Activated CD4-positive, alpha-beta memory T cell treated with anti-CD3 and anti-CD28 coated beads for 36 hours (primary cell): Measurements from ENCODE around the gene CLDN9. TPM values are rescaled to one million over a fixed set of nuclear protein-coding genes. Genes with fewer than 3 reads are reported as not detected.

Experiments
- CTCF ChIA-PET: fragments of 350-600 bp; sonication (Branson Sonifier 250); formaldehyde crosslinking; loops from one replicate; lab custom pipeline; 2021; ENCODE audit warnings: antibody characterized with exemption, inconsistent platforms; lab: Charles Lee
- POLR2A ChIA-PET: fragments of 350-600 bp; sonication (Branson Sonifier 250); formaldehyde crosslinking; loops from one replicate; lab custom pipeline; 2021; ENCODE audit warnings: antibody characterized with exemption; lab: Charles Lee
- DNase-seq: peaks from one replicate; pipeline ENCODE4 v3.0.0-alpha.2; 2020
- H3K27ac Mint-ChIP-seq: one replicate; pipeline ENCODE4 v1.8.0; 2021; ENCODE audit warnings: mixed read lengths
- H3K27me3 Mint-ChIP-seq: one replicate; pipeline ENCODE4 v1.8.0; 2021; ENCODE audit warnings: mixed read lengths
- H3K36me3 Mint-ChIP-seq: one replicate; pipeline ENCODE4 v1.8.0; 2021; ENCODE audit warnings: mixed read lengths
- H3K4me1 Mint-ChIP-seq: one replicate; pipeline ENCODE4 v1.8.0; 2021; ENCODE audit warnings: low read depth, mixed read lengths
- H3K4me3 Mint-ChIP-seq: one replicate; pipeline ENCODE4 v1.8.0; 2021; ENCODE audit warnings: mild to moderate bottlenecking, mixed read lengths
- H3K9me3 Mint-ChIP-seq: one replicate; pipeline ENCODE4 v1.8.0; 2021; ENCODE audit warnings: mixed read lengths
- intact Hi-C: fragments of 100-400 bp; cut with micrococcal nuclease; formaldehyde crosslinking; loops from one replicate; pipeline ENCODE4 v1.15.1; 2023
- total RNA-seq, 2 experiments: library from RNA; stranded (reverse); gene quantifications; one replicate each; pipeline ENCODE4 v1.2.3, GENCODE V29; 2021

The CLDN9 gene
- total RNA-seq, 2 experiments from 2014 or later: not detected

DNA sequence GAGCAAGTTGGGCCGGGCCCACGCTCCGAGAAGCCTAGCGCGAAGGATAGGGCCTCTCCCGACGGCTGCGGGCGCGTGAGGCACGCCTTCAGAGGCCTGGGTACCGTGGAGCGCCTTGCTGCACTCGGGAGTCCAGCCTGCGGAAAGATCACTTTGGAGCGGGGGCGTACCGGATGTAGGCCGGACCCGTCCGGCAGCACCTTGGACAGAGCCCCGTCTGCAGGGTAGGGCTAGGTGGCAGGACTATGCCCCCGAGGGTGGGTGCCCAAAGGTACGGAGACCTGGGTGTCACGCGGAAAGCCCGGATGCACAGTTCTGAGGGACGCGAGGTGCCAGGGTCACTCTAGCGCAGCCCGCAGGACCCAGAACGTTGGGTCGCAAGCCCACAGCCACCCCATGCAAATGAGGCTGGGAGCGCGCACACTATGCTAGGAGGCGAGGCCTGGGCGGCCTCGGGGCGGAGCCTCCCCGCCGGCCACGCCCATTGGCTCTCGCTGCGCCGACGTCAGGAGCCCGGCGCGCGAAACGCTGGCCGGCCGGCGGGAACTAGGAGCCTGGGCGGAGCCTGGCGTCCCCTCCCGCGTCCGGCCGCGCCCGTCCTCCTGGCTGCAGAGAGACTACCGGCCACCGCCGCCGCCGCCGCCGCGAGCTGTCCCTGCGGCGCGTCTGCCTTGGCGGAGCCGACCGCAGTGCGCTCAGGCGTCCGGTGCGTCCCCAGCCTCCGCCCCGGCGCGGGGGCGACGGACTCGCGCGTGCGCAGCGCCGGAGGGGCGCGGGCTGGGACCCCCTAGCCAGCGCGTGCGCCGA lies 43.8 kb upstream of the CLDN9 start, which contains the start of gene PAQR4:
PAQR4 (plus strand) TSS at position 611 of the 807 bp plus-strand sequence. CDS start 327 bp downstream, outside the sequence.
- POLR2A ChIA-PET: interaction anchor here (0.9 to 2.4 kb wide), 5 partner anchors 9 to 52 kb away, joined by 3 to 14 read pairs (median 5); partner anchors contain the start of gene PKMYT1
- peaks cover 18% of the 10 kb centered on the region for H3K36me3 Mint-ChIP-seq
- peak within 1 kb of the TSS; percentile 76 for H3K4me3 Mint-ChIP-seq
- DNase-seq: peak; percentile 87
- H3K27ac Mint-ChIP-seq: peak within 1 kb of the TSS; percentile 38
- peaks cover 33% of the 10 kb centered on the region for H3K4me1 Mint-ChIP-seq
- H3K27me3 Mint-ChIP-seq: peaks cover 21% of the 10 kb centered on the region
- CTCF ChIA-PET: interaction anchor here (0.7 to 2.0 kb wide), 4 partner anchors 10 to 165 kb away, joined by 3 to 11 read pairs (median 6); no protein-coding TSS in a partner anchor
- no peaks in the 10 kb centered on the region for H3K9me3 Mint-ChIP-seq
- intact Hi-C loops: loop anchor here (1.0 kb wide), 1 partner anchor 11 kb away; the partner anchor contains the start of gene PKMYT1

DNA sequence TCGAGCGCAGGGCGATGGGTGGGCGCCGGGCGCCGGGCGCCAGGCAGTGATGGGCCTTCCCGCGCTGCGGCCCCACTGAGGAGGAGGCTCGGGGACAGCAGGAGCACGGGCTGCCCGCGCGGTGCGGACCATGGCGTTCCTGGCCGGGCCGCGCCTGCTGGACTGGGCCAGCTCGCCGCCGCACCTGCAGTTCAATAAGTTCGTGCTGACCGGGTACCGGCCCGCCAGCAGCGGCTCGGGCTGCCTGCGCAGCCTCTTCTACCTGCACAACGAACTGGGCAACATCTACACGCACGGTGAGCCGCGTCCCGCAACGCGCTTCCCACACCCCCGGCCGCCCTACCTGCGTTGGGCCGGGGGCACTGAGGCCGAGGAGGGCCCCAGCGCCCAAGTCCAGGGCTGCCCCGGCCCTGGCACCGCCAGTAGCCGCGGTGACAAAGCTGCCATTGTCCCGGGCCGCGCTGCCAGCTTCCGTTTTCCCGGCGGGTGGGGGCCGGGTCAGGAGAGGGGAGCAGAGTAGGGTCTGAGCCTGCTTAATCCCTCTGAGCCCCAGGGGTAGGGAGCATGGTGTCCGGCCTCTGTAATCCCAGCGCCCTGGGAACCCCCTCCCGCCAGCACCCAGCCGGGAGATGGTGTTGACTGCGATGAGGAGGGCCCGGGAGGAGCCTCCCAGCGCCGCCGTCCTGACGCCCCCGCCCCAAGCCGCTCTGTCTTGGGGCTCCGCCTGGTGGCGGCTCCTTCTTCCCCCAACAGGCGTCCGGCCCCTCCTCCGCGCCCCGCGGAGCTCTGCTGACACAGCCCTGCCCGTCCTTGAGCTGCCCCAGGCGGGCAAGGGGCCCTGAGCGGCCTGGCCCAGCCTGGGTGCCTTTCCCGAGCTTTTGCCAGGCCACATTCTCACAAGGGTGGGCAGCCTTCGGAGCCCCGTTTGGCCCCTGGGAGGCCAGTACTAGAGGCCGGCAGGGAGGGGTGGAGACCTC lies 42.9 kb upstream of the CLDN9 start:
- Mint-ChIP-seq H3K9me3 (no peaks in the 10 kb centered on the region), H3K4me3 (peak overlapping the region; percentile 76), H3K4me1 (peaks cover 31% of the 10 kb centered on the region), H3K36me3 (peaks cover 24% of the 10 kb centered on the region), H3K27me3 (peaks cover 20% of the 10 kb centered on the region), H3K27ac (peak overlapping the region; percentile 38)
- ChIA-PET CTCF (interaction anchor here (0.5 to 2.0 kb wide), 10 partner anchors 8 to 164 kb away, joined by 3 to 11 read pairs (median 5); partner anchors contain the start of genes FLYWCH1 and PKMYT1), POLR2A (interaction anchor here (0.6 to 2.4 kb wide), 8 partner anchors 8 to 102 kb away, joined by 3 to 14 read pairs (median 4); partner anchors contain the start of gene PKMYT1)
- intact Hi-C loops: loop anchor here (1.0 to 2.0 kb wide), 2 partner anchors 10 to 51 kb away; partner anchors contain the start of genes PKMYT1 and TNFRSF12A
- DNase-seq: peak; percentile 92

DNA sequence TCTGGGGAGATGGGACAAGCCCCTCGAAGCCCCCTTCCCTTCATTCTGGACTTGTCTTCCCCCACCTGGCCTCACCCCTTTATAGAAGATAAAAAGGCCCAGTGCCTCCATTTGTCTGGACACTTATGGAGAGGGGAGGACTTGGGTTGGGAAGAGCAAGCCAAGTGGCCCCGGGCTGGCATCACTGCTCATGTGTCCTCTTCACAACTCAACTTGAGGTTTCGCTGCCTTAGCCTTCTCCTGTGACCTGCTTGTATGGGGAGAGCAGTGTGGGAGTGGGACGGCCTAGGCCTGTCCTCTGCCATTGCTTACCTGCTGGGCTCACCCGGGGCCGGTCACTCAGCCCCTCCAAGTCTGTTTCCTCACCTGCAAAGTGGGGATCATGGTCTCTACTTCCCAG lies 42.2 kb upstream of the CLDN9 start:
- H3K4me1 Mint-ChIP-seq: peaks cover 27% of the 10 kb centered on the region
- no peaks in the 10 kb centered on the region for H3K9me3 Mint-ChIP-seq
- DNase-seq: no peak
- ChIA-PET POLR2A (interaction anchor here (0.6 to 2.4 kb wide), 7 partner anchors 9 to 103 kb away, joined by 3 to 14 read pairs (median 4); partner anchors contain the start of gene PKMYT1), CTCF (interaction anchor here (0.5 to 2.0 kb wide), 9 partner anchors 8 to 59 kb away, joined by 3 to 11 read pairs (median 6); partner anchors contain the start of genes FLYWCH1 and PKMYT1)
- peaks cover 25% of the 10 kb centered on the region for H3K36me3 Mint-ChIP-seq
- intact Hi-C loops: loop anchor here (2.0 kb wide), 1 partner anchor 50 kb away; the partner anchor contains the start of gene TNFRSF12A
- peak overlapping the region; percentile 76 for H3K4me3 Mint-ChIP-seq
- H3K27me3 Mint-ChIP-seq: peaks cover 15% of the 10 kb centered on the region
- no peak overlapping the region for H3K27ac Mint-ChIP-seq

DNA sequence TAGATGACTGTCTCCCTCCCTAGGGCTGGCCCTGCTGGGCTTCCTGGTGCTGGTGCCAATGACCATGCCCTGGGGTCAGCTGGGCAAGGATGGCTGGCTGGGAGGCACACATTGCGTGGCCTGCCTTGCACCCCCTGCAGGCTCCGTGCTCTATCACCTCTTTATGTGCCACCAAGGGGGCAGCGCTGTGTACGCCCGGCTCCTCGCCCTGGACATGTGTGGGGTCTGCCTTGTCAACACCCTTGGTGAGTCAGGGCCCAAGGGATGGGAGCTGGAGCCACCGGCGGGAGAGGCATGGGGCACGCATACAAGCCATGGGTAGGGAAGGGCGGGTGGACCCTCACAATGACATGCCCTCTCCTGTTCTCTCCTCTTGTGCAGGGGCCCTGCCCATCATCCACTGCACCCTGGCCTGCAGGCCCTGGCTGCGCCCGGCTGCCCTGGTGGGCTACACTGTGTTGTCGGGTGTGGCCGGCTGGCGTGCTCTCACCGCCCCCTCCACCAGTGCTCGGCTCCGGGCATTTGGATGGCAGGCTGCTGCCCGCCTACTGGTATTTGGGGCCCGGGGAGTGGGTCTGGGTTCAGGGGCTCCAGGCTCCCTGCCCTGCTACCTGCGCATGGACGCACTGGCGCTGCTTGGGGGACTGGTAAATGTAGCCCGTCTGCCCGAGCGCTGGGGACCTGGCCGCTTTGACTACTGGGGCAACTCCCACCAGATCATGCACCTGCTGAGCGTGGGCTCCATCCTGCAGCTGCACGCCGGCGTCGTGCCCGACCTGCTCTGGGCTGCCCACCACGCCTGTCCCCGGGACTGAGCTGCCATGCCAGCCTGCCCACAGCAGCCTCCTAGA lies 41.4 kb upstream of the CLDN9 start:
- Mint-ChIP-seq H3K9me3 (no peaks in the 10 kb centered on the region), H3K4me3 (peak overlapping the region; percentile 76), H3K36me3 (peaks cover 31% of the 10 kb centered on the region), H3K4me1 (peaks cover 25% of the 10 kb centered on the region), H3K27me3 (peaks cover 9% of the 10 kb centered on the region), H3K27ac (no peak overlapping the region)
- no peak for DNase-seq
- POLR2A ChIA-PET: interaction anchor here (0.7 to 1.1 kb wide), 3 partner anchors 9 to 51 kb away, joined by 3 to 4 read pairs (median 3); partner anchors contain the start of gene PKMYT1
- CTCF ChIA-PET: interaction anchor here (1.0 kb wide), 1 partner anchor 9 kb away, joined by 4 read pairs; no protein-coding TSS in a partner anchor
- intact Hi-C loops: loop anchor here (2.0 kb wide), 1 partner anchor 49 kb away; the partner anchor contains the start of gene TNFRSF12A

DNA sequence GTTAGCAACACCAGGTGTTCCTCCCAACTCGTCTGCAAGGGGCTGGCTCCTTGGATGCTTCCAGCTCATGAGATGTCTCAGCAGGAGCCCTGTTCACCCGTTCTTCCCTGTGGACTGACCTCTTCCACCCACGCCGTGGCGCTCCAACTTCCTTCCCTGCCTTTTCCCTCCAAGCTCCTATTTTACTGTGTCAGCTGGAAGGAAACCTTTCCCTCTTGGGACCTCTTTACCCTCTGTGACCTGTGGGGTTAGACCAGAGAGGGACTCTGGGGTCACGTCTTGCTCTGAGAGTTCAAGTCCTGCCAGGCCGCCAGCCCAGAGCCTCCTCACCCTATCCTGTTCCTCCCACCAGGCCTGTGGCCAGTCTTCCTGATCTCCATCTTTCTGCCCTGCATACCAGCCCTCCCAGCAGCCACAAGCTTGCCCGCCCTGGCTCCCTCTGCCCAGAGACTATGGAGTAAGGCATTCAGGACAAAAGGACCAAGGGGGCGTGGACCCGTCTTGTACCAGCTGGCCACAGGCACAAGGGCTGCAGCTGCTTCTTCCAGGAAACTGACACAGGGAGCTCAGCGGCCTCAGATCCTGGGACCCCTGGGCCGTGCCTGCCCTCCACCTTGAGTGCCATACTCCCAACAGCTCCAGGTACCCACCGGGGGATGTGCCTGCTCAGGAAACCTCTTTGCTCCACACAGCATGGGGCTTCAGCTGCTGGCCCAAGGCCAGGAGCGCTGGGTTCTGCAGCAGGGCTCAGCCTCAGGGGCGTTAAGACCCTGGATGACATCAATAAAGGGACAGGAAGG lies 40.5 kb upstream of the CLDN9 start:
- H3K4me1 Mint-ChIP-seq: peaks cover 25% of the 10 kb centered on the region
- peak overlapping the region; percentile 18 for H3K4me3 Mint-ChIP-seq
- DNase-seq: no peak
- intact Hi-C loops: loop anchor here (2.0 kb wide), 1 partner anchor 49 kb away; the partner anchor contains the start of gene TNFRSF12A
- ChIA-PET POLR2A (interaction anchor here (0.7 to 1.1 kb wide), 3 partner anchors 8 to 51 kb away, joined by 3 to 4 read pairs (median 3); partner anchors contain the start of gene PKMYT1), CTCF (interaction anchor here (0.7 to 1.0 kb wide), 4 partner anchors 9 to 11 kb away, joined by 3 to 4 read pairs (median 3); no protein-coding TSS in a partner anchor)
- H3K36me3 Mint-ChIP-seq: peaks cover 35% of the 10 kb centered on the region
- peaks cover 9% of the 10 kb centered on the region for H3K27me3 Mint-ChIP-seq
- H3K9me3 Mint-ChIP-seq: no peaks in the 10 kb centered on the region
- peak overlapping the region; percentile 24 for H3K27ac Mint-ChIP-seq

DNA sequence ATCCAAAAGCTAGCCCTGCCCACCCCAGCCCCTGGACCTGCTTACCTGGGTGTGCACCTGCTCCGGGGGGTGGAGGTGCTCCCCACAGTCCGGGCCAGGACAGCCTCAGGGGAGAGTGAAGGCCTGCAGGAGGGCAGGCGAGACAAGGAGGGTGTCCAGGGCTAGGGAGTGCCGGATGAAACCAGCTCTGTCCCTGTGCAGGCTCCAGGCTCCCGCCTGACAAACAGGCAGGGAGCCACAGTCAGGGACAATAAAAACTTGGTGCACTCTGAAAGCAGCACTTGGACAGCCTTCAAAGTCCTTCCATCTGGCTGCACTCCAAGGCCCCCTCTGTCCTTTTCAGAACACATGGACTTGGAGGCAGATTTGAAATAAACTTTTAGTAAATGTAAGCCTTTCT lies 39.6 kb upstream of the CLDN9 start:
- peaks cover 40% of the 10 kb centered on the region for H3K36me3 Mint-ChIP-seq
- ChIA-PET CTCF (interaction anchor here (0.9 to 1.1 kb wide), 3 partner anchors 9 to 55 kb away, joined by 3 read pairs; no protein-coding TSS in a partner anchor), POLR2A (interaction anchor here (0.5 kb wide), 1 partner anchor 61 kb away, joined by 3 read pairs; no protein-coding TSS in a partner anchor)
- peaks cover 6% of the 10 kb centered on the region for H3K27me3 Mint-ChIP-seq
- intact Hi-C loops: no loop called here
- H3K9me3 Mint-ChIP-seq: no peaks in the 10 kb centered on the region
- DNase-seq: no peak
- peaks cover 22% of the 10 kb centered on the region for H3K4me1 Mint-ChIP-seq
- no peak overlapping the region for H3K27ac Mint-ChIP-seq
- H3K4me3 Mint-ChIP-seq: no peak overlapping the region

DNA sequence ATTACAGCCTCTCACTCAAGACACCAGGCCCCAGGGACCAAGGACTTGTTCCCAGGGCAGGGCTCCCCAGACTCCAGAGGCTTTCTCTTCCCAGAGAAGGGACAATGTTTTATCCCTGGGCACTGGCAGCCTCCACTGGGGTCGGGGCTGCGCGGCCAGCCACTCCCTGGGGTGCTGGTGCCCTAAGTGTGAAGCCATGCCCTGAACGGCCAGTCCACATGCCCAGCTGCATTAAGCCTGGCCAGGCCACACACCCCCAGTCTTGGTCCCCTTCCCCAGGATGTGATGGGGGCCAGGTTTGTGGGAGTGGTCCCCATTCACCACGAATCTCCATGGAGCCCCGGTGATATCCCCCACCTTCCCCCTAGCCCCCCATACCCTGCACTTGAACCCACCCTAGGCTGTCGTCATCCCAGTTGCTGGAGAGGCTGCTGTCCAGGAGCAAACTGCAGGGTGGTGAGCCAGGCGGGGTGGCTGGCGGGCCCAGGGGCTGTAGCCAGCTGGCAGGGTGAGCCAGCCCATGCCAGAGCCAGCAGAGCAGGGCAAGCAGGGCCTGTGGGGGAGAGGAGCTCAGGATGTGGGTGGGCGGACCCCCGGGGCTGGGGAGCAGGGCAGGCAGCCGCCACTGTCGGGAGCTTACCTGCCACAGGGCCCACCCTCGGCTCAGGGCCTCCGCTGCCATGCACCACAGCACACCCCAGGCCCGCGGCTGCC lies 39.0 kb upstream of the CLDN9 start:
- Mint-ChIP-seq H3K27ac (no peak overlapping the region), H3K27me3 (no peaks in the 10 kb centered on the region), H3K9me3 (no peaks in the 10 kb centered on the region), H3K4me1 (peaks cover 17% of the 10 kb centered on the region), H3K36me3 (peaks cover 43% of the 10 kb centered on the region), H3K4me3 (no peak overlapping the region)
- ChIA-PET CTCF (interaction anchor here (1.1 kb wide), 1 partner anchor 55 kb away, joined by 3 read pairs; no protein-coding TSS in a partner anchor), POLR2A (interaction anchor here (0.5 to 0.7 kb wide), 2 partner anchors 60 to 233 kb away, joined by 3 read pairs; no protein-coding TSS in a partner anchor)
- no peak for DNase-seq
- intact Hi-C loops: no loop called here

DNA sequence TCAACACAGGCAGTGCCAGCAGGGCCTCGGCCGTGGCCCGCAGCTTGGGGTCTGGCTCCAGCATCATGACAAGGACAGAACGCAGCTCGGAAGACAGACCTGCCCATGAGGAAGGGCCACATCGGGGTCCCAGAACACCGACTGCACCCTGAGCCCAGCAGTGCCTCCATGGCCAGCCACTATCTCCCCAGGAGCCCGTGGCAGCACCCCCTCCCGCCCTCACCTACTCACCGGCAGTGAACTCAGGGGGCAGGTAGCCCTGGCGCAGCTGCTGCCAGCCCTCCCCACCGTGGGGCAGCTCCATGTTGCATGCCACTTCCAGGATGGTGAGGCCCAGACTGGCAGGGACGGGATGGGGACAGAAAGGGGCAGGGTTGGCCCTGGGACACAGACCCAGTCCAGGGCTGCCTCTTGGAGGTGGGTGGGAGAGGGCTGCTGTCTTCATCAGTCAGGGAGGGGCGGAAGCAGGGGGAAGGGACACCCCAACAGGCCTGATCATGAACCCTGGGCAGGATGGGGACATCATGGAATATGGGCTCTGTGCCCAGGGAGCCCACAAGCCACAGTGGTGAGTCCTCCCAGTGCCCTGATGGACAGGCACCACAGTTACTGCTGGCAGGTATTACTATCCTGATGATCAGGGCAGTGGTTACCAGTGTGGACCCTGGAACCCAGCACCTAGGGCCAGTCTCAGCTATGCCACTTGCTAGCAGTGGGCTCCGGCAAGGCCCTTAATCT lies 38.2 kb upstream of the CLDN9 start:
- POLR2A ChIA-PET: interaction anchor here (0.7 kb wide), 1 partner anchor 234 kb away, joined by 3 read pairs; no protein-coding TSS in a partner anchor
- Mint-ChIP-seq H3K36me3 (peaks cover 46% of the 10 kb centered on the region), H3K27ac (no peak overlapping the region), H3K27me3 (no peaks in the 10 kb centered on the region), H3K4me1 (peaks cover 18% of the 10 kb centered on the region), H3K9me3 (no peaks in the 10 kb centered on the region), H3K4me3 (no peak overlapping the region)
- no peak for DNase-seq
- intact Hi-C loops: no loop called here
- CTCF ChIA-PET: interaction anchor here (0.7 to 1.0 kb wide), 2 partner anchors 54 to 57 kb away, joined by 3 read pairs; no protein-coding TSS in a partner anchor
